Eye (tissue), 1 donor: Measurements from ENCODE around the gene USP48.
"Not testable (repeated sequence)": the region's sequence is repeated elsewhere in the genome, so short reads cannot be mapped to it uniquely, and the experiment has no call there.

Experiments
- DNase-seq: peaks from one replicate; pipeline ENCODE4 v3.0.0-alpha.2; 2015

USP48 gene

DNA sequence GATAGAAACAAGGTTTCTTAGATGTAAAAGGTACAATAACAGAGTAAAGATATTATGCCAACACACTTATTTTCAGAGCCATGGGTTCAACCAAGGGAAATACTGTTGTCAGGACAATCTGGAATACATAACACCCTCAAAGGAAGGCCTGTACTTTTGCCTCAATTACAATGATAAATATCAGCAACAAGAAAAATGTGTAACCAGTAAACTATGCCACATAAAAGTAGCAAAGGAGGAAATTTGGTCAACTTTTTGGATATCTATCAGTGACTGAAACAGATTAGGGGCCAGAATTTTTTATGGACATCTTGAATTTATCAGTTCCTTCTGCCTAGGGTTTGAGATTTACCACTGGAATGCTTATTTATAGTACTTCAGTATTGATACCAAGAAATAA lies 89.2 kb downstream of the USP48 start:
- no peak for DNase-seq

DNA sequence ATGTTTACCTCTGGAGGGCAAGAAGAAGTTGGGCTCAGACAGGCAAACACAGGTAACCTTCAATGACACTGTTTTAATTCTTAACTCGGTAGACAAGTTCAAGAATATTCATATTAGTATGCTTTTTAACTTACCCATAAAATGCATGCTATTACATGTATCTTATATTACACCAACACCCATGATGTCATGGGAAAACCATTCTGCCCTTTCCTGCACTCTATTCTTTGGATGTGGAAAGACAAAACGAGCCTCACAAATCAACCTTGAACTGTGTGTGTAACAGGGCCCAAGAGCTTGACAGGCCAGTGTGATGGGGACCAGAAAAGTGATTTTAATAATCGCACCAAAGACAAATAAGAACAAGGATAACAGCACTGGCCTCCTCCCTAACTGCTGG lies 91.2 kb downstream of the USP48 start:
- DNase-seq: no peak

DNA sequence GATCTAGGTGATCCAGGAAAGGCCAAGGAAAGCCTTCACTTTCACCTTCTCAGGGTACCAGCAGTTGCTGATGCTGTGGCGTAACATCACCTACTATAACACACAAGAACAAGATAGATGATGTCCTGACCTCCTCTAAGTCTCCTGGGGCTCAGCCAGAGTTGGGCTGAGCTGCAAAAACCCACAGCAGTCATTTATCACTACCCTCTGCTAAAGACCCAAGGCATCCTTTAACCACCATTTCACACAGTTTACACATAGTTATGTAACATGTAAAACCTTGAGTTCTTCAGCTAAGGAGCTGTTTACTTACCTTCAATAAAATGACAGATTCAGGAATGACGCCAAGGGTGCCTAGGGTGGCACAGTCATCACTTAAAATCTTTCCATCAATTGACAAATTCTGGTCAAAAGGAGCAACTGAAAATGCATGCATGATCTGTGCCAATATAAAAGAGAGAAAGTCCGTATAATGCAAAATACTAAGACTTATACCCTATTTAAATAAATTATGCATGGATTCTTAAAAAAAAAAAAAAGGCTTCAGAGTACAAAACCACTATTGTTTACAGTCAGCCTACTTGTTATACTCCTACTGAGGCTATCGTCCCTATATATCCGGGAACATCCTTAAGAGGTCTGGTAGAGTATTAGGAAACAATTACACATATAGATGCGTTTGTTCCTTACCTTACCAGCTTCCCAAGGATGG lies 93.1 kb downstream of the USP48 start:
- DNase-seq: no peak

DNA sequence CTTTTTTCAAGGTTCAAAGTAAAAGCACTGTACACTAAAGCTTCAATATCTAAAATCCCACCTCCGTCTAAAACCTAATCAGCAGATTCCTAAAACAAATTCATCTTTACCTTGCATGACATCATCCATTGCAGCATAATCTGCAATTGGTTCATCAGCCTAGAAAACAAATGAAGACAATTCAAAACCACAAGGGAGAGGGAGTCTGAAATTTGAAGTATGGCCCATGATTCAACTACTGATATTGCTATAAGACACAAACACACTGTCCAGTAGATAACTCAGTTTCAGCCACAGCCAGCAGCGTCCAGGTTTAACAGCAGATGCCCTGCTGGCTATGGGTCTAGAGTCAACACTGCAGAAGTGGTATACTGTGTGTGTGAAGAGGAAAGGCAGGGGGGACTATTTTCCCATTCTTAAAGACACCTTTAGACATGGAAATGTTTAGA lies 95.8 kb downstream of the USP48 start:
- no peak for DNase-seq

DNA sequence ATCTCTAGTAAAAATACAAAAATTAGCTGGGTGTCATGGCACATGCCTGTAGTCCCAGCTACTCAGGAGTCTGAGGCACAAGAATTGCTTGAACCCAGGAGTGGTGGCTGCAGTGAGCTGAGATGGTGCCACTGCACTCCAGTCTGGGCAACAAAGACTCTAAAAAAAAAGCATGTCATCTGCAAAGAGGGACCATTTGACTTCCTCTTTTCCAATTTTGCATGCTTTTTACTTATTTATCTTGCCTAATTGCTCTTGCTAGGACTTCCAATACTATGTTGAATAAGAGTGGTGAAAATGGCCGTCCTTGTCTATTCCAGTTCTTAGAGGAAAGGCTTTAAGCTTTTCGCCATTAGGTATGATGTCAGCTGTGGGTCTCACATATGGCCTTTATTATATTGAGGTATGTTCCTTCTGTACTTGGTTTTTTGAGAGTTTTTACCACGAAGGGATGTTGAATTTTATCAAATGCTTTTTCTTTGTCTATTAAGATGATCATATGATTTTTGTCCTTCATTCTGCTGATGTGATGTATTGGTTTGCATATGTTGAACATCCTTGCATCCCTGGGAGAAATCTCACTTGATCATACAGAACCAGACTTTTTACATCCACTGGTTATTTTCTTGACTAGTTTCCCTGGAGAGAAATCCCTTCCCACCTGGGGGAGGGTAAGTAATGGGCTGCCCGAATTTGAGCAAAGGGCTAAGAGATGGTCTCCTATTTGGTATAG lies 96.8 kb downstream of the USP48 start:
- no peak for DNase-seq

DNA sequence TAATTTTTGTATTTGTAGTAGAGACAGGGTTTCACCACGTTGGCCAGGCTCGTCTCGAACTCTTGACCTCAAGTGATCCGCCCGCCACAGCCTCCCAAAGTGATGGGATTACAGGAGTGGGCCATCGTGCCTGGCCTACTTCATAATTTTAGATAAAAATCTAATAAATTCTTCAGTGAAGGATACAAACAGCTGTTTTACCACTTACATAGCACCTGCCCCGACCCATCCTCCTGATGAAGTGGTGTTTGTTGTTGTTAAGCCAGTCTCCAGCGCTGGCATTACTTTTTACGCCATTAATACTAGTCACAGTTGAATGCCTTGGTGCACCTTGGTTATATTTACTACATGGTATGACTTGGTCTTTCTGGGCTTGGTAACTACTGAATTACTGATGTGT lies 101.5 kb downstream of the USP48 start:
- no peak for DNase-seq

DNA sequence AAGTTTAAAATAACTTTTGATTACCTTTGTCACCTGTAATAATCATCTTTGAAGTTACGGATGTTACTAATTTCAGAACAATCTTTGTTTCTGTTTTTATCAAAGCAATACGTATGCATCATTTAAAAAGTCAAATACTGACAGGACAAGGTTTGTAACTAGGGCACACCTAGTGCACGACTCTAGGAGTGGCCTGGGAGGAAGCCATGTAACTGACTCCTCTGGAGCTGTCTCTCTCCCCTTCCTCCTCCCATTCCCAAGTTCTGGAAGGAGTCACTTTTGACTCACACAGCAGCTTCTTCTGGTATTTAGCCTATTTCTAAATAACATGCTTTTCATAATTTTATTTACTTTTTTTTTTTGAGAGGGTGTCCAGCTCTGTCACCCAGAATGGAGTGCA lies 102.0 kb downstream of the USP48 start:
- no peak for DNase-seq

DNA sequence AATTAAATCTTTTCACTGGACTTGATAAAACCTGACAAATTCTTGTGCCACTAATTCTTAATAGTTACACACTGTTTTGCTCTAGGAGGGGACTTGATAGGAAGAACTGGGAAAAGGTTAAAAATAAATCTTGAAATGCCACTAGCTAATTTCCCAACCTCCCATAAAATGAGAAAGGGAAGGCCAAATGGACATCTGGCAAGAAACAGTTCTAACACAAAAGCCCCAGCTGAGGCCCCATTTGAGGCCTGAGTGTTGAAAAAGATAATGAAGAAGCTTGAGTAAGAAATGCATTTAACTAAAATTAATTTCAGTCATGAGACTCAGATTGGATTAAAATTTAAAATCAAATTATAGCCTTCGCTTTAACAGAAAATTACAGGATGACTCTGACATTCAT lies 102.6 kb downstream of the USP48 start:
- DNase-seq: no peak

DNA sequence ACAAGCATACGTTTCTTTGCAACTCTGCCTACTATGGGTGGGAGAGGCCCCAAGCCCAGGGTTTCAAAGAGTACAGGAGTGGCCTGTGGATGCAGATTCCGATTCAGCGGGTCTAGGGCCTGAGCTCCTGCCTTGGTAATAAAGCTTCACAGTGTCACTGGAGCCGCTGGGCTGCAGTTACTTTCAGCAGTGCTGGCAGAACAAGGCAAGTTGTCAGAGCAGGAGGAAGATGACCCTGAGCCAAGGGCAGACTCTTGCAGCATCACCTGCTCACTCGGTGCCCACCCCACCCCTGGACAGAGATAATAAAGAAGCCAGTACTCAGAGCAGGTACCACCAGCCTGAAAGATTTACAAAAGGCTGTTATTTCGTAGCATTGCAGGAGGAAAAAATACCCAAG lies 105.8 kb downstream of the USP48 start:
- DNase-seq: no peak

DNA sequence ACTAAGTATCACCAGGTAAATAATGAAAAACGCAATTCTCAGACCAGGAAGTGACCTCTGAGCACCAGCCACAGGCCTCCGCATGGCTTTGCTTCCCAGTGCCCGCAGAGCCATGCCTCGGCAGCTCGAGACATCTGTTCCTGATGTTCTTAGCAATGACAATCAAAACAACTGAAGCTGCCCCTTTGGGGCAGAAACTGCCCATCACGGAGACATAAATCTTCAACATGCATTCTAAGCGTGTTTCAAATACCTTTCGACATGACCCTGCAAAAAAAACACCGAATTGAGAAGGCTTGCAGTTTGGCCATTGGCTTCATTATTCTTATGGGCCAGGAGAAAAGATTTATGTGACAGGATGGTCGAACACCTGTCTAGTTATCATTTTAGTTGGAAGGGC lies 108.0 kb downstream of the USP48 start:
- no peak for DNase-seq

DNA sequence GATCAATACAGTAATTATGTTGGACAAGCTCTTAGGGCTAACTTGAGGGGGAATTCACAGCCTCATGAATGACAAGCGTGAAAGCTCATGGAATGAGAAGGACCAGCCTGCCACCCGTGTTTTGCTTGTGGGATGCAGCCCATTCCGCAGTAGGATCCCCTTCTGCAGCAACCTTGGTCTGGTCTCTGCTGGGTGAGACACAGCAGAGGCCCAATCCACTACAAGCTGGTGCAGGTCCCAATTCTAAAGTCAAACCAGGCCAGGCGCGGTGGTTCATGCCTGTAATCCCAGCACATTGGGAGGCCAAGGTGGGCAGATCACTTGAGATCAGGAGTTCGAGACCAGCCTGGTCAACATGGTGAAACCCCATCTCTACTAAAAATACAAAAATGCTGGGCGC lies 109.1 kb downstream of the USP48 start:
- not testable (repeated sequence) for DNase-seq

DNA sequence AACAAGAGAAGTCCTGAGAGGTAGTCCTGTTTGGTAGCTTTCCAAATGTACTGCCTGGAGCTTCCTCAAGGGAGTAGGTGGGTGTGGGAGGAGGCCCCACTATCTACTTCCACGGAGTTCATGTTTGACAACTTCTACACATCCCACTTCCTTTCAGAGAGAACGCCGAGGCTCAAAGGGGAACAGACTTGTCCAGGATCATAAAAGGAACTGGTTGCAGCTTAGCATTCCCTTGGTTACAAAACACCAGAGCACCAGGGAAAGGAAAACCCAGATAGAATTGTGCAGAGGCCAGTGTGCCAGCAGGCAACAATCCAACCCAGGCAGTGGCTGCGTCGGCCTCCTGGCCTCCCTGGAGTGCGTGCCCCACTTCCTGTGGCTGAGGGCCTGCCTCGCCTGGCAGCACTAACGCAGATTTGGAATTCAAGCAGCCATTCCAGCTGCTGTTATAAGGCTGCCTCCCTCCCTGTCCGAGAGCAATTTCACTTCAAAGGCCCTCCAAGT lies 109.6 kb downstream of the USP48 start:
- peak; percentile 59 for DNase-seq

DNA sequence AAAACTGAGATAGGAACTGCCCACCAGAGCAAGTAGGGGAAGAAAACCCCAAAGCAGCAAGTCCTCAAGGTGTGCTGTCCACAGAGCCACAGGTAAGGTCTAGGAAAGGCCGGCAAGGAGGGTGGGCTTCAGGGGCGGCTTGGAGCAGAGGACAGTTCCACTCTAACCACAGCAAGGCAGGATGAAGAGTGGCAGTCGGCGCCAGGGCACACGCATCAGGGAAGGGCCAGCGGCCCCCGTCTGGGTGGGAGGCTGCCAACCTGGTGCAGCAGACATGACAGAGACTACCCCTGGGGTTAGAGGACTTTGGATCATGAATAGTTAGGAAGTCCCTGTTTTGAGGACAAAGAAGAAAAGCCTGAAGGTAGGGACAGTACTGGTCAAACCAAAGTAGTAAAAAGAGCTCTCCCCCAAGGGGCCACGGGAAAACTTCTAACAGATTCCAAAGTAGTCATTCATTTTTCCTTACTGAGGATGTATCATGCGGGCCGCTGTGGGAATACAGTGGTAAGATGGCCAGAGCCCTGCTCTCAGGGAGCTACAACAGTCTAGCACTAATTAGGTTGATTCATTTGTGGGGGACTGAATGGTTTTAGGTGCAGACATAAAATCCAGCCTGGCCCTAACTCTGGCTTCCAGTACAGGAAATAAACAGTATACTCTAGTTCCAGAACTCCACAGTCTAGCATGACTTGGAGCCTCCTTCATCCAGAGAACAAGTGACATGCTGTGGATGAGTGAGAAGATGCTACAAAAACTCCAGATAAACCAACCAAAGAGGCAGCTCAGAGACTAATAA lies 110.3 kb downstream of the USP48 start:
- DNase-seq: no peak

DNA sequence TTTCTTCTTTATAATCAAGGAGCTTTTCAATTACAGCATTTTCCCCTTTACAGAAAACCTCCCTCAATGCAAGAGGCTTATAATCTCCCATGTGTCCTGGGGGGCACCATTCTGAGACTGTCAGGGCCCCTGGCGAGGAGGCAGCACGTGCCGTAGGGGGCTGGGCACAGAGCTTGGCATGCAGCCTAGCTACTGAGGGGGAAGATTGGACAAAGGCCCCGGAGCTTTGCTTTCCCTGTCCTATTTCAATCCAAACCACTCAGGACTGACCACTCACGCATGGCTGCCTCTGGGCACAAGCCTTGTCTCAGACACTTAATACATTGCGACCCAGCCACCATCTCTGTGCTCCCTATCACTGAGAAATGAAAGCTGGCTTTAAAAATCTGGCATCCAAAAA lies 111.0 kb downstream of the USP48 start:
- peak; percentile 90 for DNase-seq

DNA sequence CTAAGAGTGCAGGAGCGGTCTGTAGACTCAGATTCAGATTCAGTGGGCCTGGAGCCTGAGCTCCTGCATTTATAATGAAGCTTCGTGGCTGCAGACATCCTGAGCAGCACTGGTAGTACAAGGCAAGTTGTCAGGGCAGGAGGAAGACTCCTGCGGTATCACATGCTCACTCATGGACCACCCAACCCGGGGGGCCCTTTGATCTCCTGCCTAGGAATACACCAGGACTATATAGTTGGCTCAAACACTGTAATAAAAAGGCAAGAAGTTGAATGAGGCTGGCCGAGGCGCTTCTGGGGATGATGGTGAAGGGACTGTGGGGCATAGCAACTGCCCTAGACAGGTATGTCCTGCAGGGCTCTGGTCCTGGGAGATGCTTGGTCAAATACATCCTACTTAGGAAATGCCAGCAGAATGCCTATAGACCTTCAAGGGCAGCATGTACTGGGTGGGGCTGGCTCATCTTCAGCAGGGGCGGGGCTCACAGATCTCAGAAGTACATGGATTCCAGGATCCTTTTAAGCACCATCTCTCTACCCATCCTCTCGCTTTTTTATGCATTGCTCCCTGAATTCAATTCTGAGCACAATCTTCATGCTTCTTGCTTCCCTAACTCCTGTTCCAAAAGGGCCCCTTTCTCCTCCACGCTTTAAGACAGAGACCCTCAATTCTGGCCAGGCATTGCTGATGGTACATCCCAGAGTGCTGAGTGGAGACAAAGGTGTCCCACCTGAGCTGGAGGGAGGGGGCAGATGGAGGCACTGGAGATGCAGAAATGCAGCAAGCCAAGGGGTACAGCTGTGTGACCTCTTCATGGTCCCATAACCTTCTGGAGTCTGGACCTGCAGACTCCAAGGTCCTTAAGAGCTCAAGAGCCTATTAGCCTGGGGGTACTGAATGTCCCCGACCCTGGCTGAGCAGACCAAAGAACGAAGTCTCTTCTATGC lies 111.7 kb downstream of the USP48 start:
- DNase-seq: peak; percentile 26

DNA sequence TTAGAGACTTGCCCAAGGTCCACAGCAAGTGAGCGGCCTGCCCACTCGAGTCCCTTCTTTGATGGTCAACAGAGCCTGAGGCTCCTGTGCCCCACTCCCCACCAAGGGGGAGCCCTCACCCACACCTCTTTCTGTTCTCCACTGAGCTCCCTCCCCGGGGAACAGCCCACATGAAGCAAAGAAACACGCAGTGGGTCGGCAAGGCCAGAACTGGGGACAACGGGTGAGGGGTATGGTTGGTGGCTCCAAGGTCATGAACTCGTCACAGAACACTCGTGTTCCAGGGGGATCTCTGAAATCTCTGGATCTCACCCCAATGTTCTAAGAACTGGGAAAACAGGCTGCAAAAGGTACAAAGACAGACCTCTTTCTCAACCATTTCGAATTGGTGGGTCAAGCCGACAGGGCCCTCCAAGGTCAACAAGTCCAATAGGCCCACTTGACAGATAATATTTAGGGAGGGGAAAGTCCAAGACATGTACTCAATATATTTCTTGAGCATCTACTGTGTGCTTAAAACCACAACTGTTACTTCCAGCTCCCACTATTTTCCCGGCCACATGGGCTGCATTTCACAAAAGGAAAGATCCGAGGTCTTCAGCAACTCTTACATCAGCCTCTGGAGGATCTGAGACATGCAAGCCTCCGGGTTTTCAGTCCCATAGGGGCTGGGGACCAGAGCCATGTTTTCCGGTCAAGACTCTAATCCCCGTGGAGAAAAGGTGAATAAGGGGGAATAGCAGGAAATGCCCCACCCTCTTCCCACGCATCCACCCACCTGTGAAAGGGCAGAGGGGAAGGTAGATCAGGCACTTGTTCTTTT lies 112.7 kb downstream of the USP48 start:
- no peak for DNase-seq

DNA sequence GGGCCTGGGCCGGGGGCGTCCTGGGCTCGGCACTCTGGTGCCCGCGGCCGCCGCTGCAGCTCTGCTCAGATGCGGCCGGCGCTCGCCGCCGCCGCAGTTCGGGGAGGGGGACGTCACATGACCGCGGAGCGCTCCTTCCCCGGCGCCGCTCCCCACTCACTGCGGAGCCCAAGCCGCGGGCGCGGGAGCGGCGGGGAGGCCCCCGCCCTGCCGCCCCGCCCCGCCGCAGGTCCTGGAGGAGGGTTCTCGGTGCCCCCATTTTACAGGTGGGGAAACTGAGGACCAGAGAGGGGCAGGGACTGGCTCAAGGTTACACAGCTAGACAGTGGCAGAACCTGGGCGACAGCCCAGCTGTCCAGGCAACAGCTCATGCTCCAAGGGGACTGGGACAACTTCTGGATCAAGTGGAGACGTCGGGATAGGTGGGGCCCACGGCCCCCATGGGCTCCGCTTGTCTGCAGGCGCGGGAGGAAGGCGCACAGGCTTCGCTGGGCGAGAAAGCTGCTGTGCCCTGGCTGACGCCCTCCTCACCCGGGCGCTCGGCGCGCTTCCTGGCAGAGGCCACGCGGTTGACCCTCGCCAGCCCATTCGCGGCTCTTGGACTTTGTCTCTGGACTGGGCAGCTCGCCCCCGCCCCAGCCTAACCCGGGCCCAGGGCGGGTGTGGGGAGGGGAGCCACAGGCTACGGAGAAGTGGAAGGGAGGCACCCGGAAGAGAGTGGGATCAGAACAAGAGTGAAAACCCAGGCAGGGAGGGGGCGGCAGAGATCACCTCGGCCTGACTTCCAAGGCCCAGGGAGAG lies 113.5 kb downstream of the USP48 start, which contains the start of gene RAP1GAP:
Gene RAP1GAP, minus strand, starts transcription at position 100 of the 801 bp plus-strand sequence. CDS start 49,325 bp downstream, outside the sequence.
- peak; percentile 74 for DNase-seq

DNA sequence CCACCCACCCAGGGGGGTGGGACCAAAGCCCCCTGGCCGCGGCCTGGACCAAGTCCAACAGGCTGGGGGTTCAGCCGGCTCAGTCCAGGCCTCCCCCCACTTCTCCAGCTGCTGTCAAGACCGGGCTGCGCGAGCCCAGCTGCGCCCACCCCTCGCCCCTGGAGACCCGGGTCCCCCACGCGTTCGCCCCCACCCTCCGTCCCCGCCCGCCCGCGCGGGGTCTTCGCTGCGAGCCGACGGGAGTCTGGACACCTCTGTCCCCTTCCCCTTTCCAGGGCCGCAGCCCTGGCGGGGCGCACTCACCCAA lies 114.0 kb downstream of the USP48 start:
- no peak for DNase-seq

DNA sequence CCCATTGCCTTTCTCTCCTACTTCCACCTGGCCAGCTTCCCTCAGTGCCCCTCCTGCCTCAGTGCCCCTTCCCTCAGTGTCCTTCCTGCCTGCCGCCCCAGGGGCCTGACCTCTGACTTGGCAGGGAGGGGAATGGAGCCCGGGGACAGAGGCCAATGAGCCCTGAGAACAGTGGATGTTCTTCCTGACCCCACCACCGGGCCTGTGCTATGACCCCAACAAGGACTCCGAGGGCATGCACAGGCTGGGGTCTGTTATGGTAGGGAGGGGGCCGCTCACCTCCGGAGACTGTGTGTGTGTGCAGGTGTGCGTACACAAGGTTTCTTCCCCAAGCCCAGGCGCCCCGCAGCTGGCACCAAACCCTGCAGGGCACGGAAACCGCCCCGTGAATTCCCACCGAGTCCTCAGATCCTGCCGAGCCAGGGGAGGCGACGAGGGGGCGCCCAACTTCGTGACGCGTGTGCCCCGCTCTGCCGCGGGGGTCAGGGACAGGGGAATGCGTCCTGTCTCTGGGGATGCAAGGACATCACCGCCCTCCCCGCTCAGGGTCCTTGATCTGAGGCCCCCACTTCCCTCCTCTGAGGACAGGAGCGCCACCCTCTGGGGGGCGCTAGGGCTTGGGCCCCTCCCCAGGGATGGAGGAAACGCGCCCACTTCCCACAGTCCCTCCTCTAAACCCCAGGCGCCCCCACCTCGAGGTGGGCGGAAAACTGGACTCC lies 114.6 kb downstream of the USP48 start:
- DNase-seq: peak; percentile 58
